ENCODE data around the gene SPRY2. TPM values are rescaled to one million over a fixed set of nuclear protein-coding genes. Genes with fewer than 3 reads are reported as not detected.
A peak's percentile ranks its signal among the peaks of the same experiment; 100 is the strongest.

The SPRY2 gene
- total and polyA plus RNA-seq, 2 of the 13 experiments (the other 11 are each of a cell fraction or from before 2014, with no cell fraction given) = 7.4 to 25.1 TPM

DNA sequence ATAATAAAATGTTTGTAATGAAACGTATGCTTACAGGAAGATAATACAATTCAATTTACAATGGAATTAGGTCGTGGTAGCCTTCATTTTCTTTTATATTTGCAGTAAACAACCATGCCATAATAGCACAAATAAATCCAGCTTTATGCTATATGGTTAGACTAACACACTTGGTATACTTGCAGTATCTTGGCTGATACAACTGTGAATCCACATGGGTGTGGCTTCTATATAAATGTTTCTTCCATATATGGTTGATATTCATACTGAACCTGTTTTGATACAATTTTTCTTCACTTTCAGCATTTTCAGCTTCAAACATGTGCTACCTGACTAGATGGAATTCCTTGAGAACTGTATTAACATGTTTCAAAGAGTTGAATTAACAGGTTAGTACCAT is 20.4 kb upstream of the SPRY2 start:
- Histone ChIP-seq H3K79me2 (ENCODE audit: insufficient read depth, low read length) (no peaks in the 10 kb centered on the region), H2AFZ (ENCODE audit: low read length) (no peak overlapping the region), H3K9me3 (ENCODE audit: low read length) (no peaks in the 10 kb centered on the region), H4K20me1 (ENCODE audit: insufficient read depth, low read length) (no peaks in the 10 kb centered on the region), H3K9ac (ENCODE audit: insufficient read depth, low read depth, low read length) (no peak overlapping the region), H3K4me3 (replicated peaks in 1 of 3; ENCODE audit: insufficient read depth in 1 of 3, low read depth in 2 of 3, low read length in 3 of 3) (no peak overlapping the region; a peak in 1 of 6 replicates), H3K4me1 (ENCODE audit: insufficient read depth, low read length) (peaks cover 50% of the 10 kb centered on the region), H3K36me3 (replicated peaks in 1 of 2; ENCODE audit: control insufficient read depth in 1 of 2, insufficient read depth in 2 of 2, low read length in 2 of 2) (no peaks in the 10 kb centered on the region), H3K27me3 (ENCODE audit: control insufficient read depth in 1 of 2, insufficient read depth in 2 of 2, low read length in 2 of 2) (no peaks in the 10 kb centered on the region), H3K4me2 (ENCODE audit: low read depth, low read length) (peak overlapping the region; percentile 77; the same call in 1 of the 2 replicates), H3K27ac (ENCODE audit: extremely low read length, insufficient read depth, low read length) (no peak overlapping the region)
- in situ Hi-C loops (cut with HindIII; ENCODE audit: extremely low pct_ligation_motif_present, low pct_unique_long_range_greater_than_20kb) (loop anchor here (5.0 to 25.0 kb wide), 2 partner anchors 574 to 684 kb away; no protein-coding TSS in a partner anchor), intact Hi-C loops (cut with micrococcal nuclease; ENCODE audit: unreplicated experiment) (no loop called here)
- WGBS (ENCODE audit: low lambda C conversion rate) = 69% methylated on average over 2 of the region's 2 CpGs
- ATAC-seq (no peak), DNase-seq (ENCODE audit: low spot score) (no peak), FAIRE-seq (no peak)
- ChIA-PET POLR2A (interaction anchor here (1.3 to 2.0 kb wide), 2 partner anchors 18 to 20 kb away, joined by 3 to 6 read pairs; partner anchors contain the start of gene SPRY2), CTCF (ENCODE audit: low intra/inter-chr PET ratio, low total read pairs) (interaction anchor here (1.5 to 3.5 kb wide), 2 partner anchors 19 to 682 kb away, joined by 3 to 28 read pairs; no protein-coding TSS in a partner anchor)
- TF ChIP-seq HMG20B (CRISPR knock-in tag; conservative IDR thresholded peaks at IDR 0.05) (no peak), ZNF598 (CRISPR knock-in tag; IDR thresholded peaks at IDR 0.05; ENCODE audit: borderline replicate concordance) (no peak), ZFP36 (IDR thresholded peaks at IDR 0.05; ENCODE audit: borderline replicate concordance, low read depth, low read length, partially characterized antibody) (no peak), ZNF207 (IDR thresholded peaks at IDR 0.05; ENCODE audit: borderline replicate concordance) (no peak), SP140L (CRISPR knock-in tag; IDR thresholded peaks at IDR 0.05; ENCODE audit: borderline replicate concordance) (no peak), PCBP2 (optimal IDR thresholded peaks at IDR 0.05; ENCODE audit: low read depth, low read length, poor library complexity, severe bottlenecking) (no peak), YEATS2 (CRISPR knock-in tag; IDR thresholded peaks at IDR 0.05; ENCODE audit: borderline replicate concordance) (no peak), SMC3 (IDR thresholded peaks at IDR 0.05; ENCODE audit: low read length) (no peak), SIN3A (IDR thresholded peaks at IDR 0.05; ENCODE audit: borderline replicate concordance, low read depth, low read length) (no peak)
- TF ChIP-seq, protein P1, sequence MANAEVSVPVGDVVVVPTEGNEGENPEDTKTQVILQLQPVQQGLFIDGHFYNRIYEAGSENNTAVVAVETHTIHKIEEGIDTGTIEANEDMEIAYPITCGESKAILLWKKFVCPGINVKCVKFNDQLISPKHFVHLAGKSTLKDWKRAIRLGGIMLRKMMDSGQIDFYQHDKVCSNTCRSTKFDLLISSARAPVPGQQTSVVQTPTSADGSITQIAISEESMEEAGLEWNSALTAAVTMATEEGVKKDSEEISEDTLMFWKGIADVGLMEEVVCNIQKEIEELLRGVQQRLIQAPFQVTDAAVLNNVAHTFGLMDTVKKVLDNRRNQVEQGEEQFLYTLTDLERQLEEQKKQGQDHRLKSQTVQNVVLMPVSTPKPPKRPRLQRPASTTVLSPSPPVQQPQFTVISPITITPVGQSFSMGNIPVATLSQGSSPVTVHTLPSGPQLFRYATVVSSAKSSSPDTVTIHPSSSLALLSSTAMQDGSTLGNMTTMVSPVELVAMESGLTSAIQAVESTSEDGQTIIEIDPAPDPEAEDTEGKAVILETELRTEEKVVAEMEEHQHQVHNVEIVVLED (CRISPR knock-in tag; IDR thresholded peaks at IDR 0.05; ENCODE audit: borderline replicate concordance) = no peak
- TF ChIP-seq, protein P2, sequence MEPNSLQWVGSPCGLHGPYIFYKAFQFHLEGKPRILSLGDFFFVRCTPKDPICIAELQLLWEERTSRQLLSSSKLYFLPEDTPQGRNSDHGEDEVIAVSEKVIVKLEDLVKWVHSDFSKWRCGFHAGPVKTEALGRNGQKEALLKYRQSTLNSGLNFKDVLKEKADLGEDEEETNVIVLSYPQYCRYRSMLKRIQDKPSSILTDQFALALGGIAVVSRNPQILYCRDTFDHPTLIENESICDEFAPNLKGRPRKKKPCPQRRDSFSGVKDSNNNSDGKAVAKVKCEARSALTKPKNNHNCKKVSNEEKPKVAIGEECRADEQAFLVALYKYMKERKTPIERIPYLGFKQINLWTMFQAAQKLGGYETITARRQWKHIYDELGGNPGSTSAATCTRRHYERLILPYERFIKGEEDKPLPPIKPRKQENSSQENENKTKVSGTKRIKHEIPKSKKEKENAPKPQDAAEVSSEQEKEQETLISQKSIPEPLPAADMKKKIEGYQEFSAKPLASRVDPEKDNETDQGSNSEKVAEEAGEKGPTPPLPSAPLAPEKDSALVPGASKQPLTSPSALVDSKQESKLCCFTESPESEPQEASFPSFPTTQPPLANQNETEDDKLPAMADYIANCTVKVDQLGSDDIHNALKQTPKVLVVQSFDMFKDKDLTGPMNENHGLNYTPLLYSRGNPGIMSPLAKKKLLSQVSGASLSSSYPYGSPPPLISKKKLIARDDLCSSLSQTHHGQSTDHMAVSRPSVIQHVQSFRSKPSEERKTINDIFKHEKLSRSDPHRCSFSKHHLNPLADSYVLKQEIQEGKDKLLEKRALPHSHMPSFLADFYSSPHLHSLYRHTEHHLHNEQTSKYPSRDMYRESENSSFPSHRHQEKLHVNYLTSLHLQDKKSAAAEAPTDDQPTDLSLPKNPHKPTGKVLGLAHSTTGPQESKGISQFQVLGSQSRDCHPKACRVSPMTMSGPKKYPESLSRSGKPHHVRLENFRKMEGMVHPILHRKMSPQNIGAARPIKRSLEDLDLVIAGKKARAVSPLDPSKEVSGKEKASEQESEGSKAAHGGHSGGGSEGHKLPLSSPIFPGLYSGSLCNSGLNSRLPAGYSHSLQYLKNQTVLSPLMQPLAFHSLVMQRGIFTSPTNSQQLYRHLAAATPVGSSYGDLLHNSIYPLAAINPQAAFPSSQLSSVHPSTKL (CRISPR knock-in tag; IDR thresholded peaks at IDR 0.05) = no peak
- TF ChIP-seq, protein P3, sequence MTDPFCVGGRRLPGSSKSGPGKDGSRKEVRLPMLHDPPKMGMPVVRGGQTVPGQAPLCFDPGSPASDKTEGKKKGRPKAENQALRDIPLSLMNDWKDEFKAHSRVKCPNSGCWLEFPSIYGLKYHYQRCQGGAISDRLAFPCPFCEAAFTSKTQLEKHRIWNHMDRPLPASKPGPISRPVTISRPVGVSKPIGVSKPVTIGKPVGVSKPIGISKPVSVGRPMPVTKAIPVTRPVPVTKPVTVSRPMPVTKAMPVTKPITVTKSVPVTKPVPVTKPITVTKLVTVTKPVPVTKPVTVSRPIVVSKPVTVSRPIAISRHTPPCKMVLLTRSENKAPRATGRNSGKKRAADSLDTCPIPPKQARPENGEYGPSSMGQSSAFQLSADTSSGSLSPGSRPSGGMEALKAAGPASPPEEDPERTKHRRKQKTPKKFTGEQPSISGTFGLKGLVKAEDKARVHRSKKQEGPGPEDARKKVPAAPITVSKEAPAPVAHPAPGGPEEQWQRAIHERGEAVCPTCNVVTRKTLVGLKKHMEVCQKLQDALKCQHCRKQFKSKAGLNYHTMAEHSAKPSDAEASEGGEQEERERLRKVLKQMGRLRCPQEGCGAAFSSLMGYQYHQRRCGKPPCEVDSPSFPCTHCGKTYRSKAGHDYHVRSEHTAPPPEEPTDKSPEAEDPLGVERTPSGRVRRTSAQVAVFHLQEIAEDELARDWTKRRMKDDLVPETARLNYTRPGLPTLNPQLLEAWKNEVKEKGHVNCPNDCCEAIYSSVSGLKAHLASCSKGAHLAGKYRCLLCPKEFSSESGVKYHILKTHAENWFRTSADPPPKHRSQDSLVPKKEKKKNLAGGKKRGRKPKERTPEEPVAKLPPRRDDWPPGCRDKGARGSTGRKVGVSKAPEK (CRISPR knock-in tag; IDR thresholded peaks at IDR 0.05; ENCODE audit: borderline replicate concordance) = no peak
- TF ChIP-seq, protein P4, sequence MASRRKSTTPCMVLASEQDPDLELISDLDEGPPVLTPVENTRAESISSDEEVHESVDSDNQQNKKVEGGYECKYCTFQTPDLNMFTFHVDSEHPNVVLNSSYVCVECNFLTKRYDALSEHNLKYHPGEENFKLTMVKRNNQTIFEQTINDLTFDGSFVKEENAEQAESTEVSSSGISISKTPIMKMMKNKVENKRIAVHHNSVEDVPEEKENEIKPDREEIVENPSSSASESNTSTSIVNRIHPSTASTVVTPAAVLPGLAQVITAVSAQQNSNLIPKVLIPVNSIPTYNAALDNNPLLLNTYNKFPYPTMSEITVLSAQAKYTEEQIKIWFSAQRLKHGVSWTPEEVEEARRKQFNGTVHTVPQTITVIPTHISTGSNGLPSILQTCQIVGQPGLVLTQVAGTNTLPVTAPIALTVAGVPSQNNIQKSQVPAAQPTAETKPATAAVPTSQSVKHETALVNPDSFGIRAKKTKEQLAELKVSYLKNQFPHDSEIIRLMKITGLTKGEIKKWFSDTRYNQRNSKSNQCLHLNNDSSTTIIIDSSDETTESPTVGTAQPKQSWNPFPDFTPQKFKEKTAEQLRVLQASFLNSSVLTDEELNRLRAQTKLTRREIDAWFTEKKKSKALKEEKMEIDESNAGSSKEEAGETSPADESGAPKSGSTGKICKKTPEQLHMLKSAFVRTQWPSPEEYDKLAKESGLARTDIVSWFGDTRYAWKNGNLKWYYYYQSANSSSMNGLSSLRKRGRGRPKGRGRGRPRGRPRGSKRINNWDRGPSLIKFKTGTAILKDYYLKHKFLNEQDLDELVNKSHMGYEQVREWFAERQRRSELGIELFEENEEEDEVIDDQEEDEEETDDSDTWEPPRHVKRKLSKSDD (CRISPR knock-in tag; IDR thresholded peaks at IDR 0.05; ENCODE audit: low read depth) = no peak
- no TSS peak for BruUV-seq (replicated peaks)

All from HepG2 (cell line).